HG02678 (cell line): ENCODE results near the gene ACKR4.
"Not testable (repeated sequence)": the region's sequence is repeated elsewhere in the genome, so short reads cannot be mapped to it uniquely, and the experiment has no call there.

Source experiments
- ATAC-seq: cut with Tn5 transposase; IDR thresholded peaks from one replicate; pipeline ENCODE4 v1.9.1; 2021; ENCODE audit warnings: mild to moderate bottlenecking, moderate library complexity; ENCODE audit not compliant: unreplicated experiment

The ACKR4 gene

DNA sequence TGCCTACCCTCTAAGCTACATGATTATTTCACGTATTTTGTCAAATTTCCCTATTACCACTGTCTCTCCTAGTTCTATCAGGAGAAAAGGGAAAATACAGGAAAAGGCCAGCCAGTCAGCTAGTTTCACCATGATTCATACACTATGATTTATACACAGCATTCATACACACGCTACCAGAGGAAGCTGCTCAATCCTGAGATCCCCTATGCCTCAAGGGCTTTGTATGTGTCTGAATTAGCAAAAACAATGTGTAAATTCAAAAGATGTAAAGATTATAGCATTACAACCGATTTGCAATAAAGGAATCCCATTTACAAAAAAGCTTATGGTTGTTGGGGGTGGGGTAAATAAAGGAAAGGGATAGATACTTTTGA, 3.1 kb upstream of the ACKR4 start:
- no peak for ATAC-seq

DNA sequence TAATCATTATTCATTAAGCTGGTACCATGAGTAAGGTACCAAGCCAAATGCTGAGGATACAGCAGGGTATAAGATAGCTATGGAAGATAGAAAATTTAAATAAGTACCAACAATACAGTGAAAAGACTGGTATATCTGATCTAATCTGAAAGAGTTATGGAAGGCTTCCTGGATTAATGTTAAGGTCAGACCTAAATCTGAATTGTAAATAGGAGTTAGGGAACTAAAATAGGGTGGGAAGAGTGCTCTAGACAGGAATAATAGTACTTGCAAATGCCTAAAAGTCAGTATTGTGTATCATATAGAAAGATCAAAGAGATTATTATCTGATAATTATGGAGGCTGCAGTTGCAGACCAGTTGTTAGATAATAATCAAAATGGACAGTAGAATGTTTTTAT, 2.6 kb upstream of the ACKR4 start:
- no peak for ATAC-seq

DNA sequence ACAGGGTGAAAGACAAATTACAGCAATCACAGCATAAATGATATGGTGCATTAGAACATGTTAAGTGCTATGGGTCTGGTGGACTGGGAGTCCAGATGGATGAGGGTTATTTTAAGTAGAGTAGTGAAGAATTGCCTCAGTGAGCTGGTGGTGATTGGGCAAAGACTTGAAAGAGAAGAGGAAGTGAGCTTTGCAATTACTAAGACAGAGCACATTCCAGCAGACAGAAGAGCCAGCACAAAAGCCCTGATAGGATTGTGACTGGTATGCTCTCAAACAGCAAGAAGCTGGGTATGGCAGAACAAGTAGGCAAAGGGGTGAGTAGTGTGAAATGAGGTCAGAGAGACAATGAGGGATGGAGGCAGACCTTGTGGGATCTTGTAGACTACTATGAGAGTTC, 2.1 kb upstream of the ACKR4 start:
- ATAC-seq: no peak

DNA sequence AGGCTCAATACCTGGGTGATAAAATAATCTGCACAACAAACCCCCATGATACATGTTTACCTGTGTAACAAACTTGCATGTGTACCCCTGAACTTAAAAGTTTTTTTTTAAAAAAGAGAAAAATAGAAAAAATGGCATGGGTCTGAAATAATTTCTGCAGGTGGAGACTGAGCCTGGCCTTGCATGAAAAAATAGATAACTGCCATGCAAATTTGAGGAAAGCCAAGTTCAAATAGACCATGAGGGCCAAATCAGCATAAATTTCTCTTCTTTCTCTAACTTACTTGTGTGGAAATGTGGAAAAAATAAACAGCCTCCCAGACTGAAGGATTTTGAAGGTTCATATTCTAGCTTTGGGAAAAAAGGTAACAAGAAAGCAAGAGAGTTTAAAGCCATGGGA, 744 bp upstream of the ACKR4 start:
- ATAC-seq: no peak

GRCh38 chr3:132597660-132598059, 590 bp downstream of the ACKR4 start:
- ATAC-seq: no peak

DNA sequence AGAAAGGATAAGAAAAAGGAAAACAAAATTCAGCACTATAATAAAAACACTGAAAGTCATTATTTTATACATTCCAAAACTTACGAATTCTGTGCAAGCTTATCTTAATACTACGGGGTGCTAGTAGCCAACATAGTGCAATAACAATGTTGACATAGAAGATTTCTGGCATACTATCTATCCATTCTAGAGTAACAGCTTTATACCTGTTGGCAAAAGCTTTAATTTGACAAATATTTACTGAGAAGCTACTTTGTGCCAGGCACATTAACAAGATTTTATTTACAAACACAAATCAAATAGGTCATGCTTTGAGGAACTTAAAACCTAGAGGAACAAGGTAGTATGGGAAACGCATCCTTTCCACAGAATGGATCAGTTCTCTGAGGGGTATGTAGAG, 1.1 kb downstream of the ACKR4 start:
- ATAC-seq: no peak

DNA sequence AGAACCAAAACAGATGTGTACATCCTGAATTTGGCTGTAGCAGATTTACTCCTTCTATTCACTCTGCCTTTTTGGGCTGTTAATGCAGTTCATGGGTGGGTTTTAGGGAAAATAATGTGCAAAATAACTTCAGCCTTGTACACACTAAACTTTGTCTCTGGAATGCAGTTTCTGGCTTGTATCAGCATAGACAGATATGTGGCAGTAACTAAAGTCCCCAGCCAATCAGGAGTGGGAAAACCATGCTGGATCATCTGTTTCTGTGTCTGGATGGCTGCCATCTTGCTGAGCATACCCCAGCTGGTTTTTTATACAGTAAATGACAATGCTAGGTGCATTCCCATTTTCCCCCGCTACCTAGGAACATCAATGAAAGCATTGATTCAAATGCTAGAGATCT, 3.5 kb downstream of the ACKR4 start:
- ATAC-seq: not testable (repeated sequence)

DNA sequence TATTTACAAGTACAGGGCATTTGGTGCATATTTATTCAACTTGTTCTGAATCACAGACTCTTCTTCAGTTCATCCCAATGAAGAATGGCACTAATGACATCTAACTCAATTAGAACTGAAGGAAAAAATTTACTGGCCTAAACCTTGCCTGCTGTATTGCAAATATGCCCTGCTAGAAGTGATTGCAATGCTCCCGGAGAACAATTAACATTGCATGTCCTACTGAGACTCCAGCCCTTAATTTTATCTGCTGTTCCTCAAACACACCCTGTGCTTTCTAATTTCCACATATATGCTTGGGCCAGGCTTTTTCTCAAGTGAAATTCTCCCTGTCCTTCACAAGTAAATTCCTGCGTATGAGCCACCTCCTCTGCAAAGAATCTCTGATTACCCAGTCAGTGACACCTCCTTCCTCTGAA, 8.3 kb downstream of the ACKR4 start:
- no peak for ATAC-seq

GRCh38 chr3:132606085-132606484, 9.0 kb downstream of the ACKR4 start:
- no peak for ATAC-seq

DNA sequence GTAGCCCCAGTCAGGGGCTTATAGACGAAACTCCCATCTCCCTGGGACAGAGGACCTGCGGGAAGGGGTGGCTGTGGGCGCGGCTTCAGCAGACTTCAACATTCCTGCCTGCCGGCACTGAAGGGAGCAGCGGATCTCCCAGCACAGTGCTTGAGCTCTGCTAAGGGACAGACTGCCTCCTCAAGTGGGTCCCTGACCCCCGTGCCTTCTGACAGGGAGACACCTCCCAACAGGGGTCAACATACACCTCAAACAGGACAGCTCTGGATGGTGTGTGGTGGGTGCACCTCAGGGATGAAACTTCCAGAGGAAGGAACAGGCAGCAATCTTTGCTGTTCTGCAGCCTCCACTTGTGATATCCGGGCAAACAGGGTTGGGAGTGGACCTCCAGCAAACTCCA, 9.6 kb downstream of the ACKR4 start:
- not testable (repeated sequence) for ATAC-seq

DNA sequence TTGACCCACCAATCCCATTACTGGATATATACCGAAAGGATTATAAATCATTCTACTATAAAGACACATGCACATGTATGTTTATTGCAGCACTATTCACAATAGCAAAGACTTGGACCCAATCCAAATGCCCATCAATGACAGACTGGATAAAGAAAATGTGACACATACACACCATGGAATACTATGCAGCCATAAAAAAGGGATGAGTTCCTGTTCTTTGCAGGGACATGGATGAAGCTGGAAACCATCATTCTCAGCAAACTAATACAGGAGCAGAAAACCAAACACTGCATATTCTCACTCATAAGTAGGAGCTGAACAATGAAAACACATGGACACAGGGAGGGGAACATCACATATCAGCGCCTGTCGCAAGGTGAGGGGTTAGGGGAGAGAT, 18.2 kb downstream of the ACKR4 start:
- ATAC-seq: not testable (repeated sequence)

GRCh38 chr3:132615881-132616280, 18.8 kb downstream of the ACKR4 start:
- no peak for ATAC-seq

DNA sequence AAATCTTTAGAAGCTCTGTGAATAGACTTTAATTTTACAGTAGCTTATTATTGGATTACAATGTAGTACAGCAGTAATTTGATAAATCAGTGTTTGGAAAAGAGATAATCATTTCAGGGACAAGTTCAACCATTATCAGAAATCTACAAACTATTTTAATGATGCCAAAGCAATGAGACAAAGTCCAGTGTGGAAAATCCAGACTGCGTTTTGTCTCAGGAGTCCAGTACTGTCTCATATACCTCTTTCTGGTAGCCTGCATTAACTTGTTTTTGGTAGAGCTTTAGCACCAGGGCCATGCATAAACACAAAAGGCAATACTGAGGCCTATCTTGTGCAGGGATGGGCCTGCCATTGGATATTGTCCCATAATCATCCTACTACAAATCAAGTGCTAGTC, 19.7 kb downstream of the ACKR4 start:
- no peak for ATAC-seq

DNA sequence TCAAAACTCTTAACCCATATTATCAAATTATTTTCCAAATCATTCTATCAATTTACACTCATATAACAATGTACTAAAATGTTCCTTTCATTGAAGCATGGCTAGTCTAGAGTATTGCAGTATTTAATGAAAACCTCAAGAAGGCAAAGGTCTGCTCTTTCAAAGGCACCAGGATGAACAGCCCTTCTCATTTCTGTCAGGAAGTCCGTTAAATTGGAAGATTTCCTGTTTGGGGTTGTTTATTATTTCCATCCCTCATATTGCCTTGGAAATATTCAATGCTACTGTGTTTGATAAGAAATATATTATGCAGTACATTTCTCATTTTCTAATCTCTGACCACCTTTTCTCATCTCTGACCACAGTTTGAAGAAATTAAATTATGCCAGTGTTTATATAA, 25.1 kb downstream of the ACKR4 start:
- ATAC-seq: no peak

GRCh38 chr3:132622761-132623160, 25.7 kb downstream of the ACKR4 start:
- ATAC-seq: no peak

DNA sequence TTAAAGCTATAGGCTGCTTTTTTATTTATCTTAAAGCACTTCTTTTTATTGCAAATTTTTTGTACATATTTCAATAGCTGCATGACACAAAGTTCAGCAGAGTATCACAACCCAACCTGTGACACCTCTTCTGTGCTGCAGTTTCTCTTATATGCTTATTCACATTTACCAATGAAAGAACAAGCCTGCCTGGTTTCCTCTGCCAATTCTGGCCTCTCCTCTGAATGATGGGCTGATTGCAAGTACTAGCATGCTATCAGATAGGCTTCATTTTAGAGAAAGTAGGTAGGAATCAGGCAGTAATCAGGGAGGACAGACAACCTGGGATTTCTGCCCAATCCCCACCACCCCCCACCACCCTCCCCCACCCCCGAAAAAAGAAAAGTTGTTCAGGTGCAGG, 26.6 kb downstream of the ACKR4 start:
- no peak for ATAC-seq

- no peak for ATAC-seq
These were observed 27.7 kb downstream of the ACKR4 start for GRCh38 chr3:132624790-132625189.

DNA sequence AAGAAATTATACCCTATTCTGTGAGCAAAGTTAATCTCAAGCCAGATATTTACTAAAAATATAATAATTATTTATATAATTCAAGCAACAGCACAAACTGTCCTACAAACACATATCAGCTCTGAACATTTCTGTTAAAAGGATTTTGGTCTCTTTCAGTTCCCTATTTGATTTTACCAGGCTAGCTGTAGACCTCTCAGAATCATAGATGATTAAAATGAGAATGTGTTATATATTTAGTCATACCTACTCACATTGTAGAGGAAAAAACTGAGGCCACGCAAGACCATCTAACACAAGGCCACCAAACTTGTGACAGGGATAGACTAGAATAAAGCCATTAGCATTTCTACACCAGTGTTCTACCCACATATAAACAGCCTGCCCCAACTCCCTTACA, 28.5 kb downstream of the ACKR4 start:
- peak; percentile 81 for ATAC-seq

- no peak for ATAC-seq
These were observed 29.9 kb downstream of the ACKR4 start for GRCh38 chr3:132626955-132627354.

GRCh38 chr3:132628157-132628556, 31.1 kb downstream of the ACKR4 start:
- ATAC-seq: no peak

- no peak for ATAC-seq
These were observed 32.9 kb downstream of the ACKR4 start for GRCh38 chr3:132629928-132630327.

DNA sequence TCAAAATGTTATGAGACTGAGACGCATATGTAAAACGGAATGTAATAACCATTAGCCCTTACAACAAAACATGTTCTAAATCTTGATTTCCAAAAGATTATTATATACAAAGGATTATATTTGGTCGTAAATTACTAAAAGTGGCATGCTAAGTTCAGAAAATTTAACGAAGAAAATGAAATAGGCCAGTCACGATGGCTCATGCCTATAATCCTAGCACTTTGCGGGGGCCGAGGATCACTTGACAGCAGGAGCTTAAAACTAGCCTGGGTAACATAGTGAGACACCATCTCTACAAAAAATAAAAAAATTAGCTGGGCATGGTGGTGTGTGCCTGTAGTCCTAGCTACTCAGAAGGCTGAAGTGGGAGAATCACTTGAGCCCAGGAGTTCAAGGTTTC, 33.5 kb downstream of the ACKR4 start:
- ATAC-seq: no peak

- ATAC-seq: no peak
These were observed 38.0 kb downstream of the ACKR4 start for GRCh38 chr3:132635052-132635451.

DNA sequence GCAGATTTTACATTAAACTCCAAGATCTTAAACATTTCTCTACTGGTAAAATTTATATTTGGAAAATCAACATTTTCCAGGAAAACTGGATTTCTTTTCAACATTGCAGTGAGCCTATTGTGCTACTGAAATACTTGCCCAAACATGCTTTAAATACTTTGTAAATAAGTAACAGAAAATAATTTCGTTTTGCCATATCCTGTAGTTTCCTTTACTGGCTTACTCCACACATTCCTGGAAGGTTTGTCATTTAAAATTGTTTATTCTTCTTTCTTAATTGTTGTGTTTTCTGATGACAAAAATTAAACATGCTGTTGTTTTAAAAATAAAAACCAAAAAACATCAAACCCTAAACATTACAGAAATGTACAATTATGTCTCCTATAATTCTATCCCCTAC, 40.5 kb downstream of the ACKR4 start:
- no peak for ATAC-seq
